Measurements from ENCODE around the gene SH3BGRL2. TPM values are rescaled to one million over a fixed set of nuclear protein-coding genes. Genes with fewer than 3 reads are reported as not detected.

The SH3BGRL2 gene
- total and polyA plus RNA-seq, 2 donors (not counting 1 experiment from before 2014, with no cell fraction given), result 0.01 TPM; not detected in 1

DNA sequence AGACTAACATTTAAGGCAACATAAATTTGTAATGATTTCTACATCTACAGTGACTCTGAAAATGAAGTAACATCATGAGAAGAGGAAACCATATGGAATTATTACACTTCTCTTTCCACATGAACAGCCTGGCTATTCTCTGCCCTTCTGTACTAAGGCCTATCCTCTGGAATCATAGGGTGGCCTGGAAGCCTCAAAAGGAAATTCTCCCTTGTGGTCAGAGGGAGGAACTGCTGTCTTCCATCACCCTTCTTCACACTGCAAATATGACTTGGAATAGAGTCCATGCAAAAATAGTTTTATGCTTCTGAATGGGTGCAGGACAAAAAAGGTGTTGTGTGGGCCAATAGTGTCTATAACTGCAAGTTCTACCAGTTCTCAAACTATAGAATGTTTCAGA, 44.6 kb upstream of the SH3BGRL2 start:
- no peaks in the 10 kb centered on the region for H3K4me1 ChIP-seq (ENCODE audit: control insufficient read depth in 2 of 2, insufficient read depth in 2 of 2, low read length in 2 of 2)
- H3K27me3 Mint-ChIP-seq, result peaks cover 3% of the 10 kb centered on the region
- POLR2A ChIA-PET, result no interaction called here
- no peaks in the 10 kb centered on the region for H3K27me3 ChIP-seq (replicated peaks in 1 of 4; ENCODE audit: control extremely low read depth in 1 of 4, control insufficient read depth in 3 of 4, insufficient read depth in 4 of 4, low read length in 3 of 4)
- no peaks in the 10 kb centered on the region for H3K36me3 ChIP-seq (replicated peaks in 1 of 2; ENCODE audit: control extremely low read depth in 1 of 2, control insufficient read depth in 1 of 2, extremely low read depth in 1 of 2, insufficient read depth in 2 of 2, low read length in 1 of 2)
- no peak overlapping the region for H3K4me2 ChIP-seq (replicated peaks; ENCODE audit: low read depth, low read length, poor library complexity, severe bottlenecking)
- DNase-seq (no peak), ATAC-seq (ENCODE audit: low read depth) (no peak)
- no peak overlapping the region for H3K4me3 ChIP-seq (ENCODE audit: control extremely low read depth in 1 of 5, extremely low read depth in 1 of 5, insufficient read depth in 1 of 5, low read depth in 2 of 5, low read length in 4 of 5)
- H3K9me3 Mint-ChIP-seq (ENCODE audit: insufficient read depth), result peaks cover 5% of the 10 kb centered on the region
- no peaks in the 10 kb centered on the region for H3K4me1 Mint-ChIP-seq
- CTCF ChIA-PET, result no interaction called here
- no peak overlapping the region for H2AFZ ChIP-seq (ENCODE audit: insufficient read depth, low read depth, low read length, poor library complexity, severe bottlenecking)
- no peak overlapping the region for H3K4me3 Mint-ChIP-seq
- intact Hi-C loops (cut with micrococcal nuclease), result no loop called here
- H3K27ac Mint-ChIP-seq, result no peak overlapping the region
- no peak overlapping the region for H3K27ac ChIP-seq (ENCODE audit: low read length in 2 of 2)
- no peak for TF ChIP-seq EZH2 (IDR thresholded peaks at IDR 0.05; ENCODE audit: borderline replicate concordance, insufficient read depth, low read depth, low read length, poor library complexity, severe bottlenecking)
- no peak for TF ChIP-seq CTCF (IDR thresholded peaks at IDR 0.05)
- H3K9me3 ChIP-seq (ENCODE audit: control extremely low read depth in 1 of 3, control insufficient read depth in 2 of 3, insufficient read depth in 1 of 3, low read length in 2 of 3), result no peaks in the 10 kb centered on the region
- no peaks in the 10 kb centered on the region for H4K20me1 ChIP-seq (ENCODE audit: control insufficient read depth, insufficient read depth, low read length, poor library complexity, severe bottlenecking)
- no peak overlapping the region for H3K9ac ChIP-seq (ENCODE audit: low read length)
- no peaks in the 10 kb centered on the region for H3K79me2 ChIP-seq (ENCODE audit: control insufficient read depth, insufficient read depth, low read length)

DNA sequence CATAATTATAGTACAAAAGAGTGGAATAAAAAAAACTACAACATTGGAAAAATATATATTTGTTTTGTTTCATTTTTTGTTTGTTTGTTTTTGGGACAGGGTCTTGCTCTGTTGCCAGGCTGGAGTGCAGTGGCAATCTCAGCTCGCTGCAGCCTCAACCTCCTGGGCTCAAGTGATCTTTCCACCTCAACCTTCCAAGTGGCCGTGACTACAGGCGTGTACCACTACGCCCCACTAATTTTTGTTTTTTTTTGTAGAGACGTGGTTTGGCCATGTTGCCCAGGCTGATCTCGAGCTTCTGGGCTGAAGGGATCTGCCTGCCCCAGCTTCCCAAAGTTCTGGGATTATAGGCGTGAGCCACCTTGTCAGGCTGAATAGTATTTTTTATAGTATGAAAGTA, 41.4 kb upstream of the SH3BGRL2 start:
- Mint-ChIP-seq H3K4me3 (no peak overlapping the region), H3K27ac (no peak overlapping the region), H3K4me1 (no peaks in the 10 kb centered on the region), H3K27me3 (peaks cover 12% of the 10 kb centered on the region), H3K9me3 (ENCODE audit: insufficient read depth) (no peaks in the 10 kb centered on the region)
- Histone ChIP-seq H3K4me3 (ENCODE audit: control extremely low read depth in 1 of 5, extremely low read depth in 1 of 5, insufficient read depth in 1 of 5, low read depth in 2 of 5, low read length in 4 of 5) (no peak overlapping the region), H3K9ac (ENCODE audit: low read length) (no peak overlapping the region), H3K27me3 (replicated peaks in 1 of 4; ENCODE audit: control extremely low read depth in 1 of 4, control insufficient read depth in 3 of 4, insufficient read depth in 4 of 4, low read length in 3 of 4) (no peaks in the 10 kb centered on the region), H4K20me1 (ENCODE audit: control insufficient read depth, insufficient read depth, low read length, poor library complexity, severe bottlenecking) (no peaks in the 10 kb centered on the region), H3K4me1 (ENCODE audit: control insufficient read depth in 2 of 2, insufficient read depth in 2 of 2, low read length in 2 of 2) (no peaks in the 10 kb centered on the region), H2AFZ (ENCODE audit: insufficient read depth, low read depth, low read length, poor library complexity, severe bottlenecking) (no peak overlapping the region), H3K9me3 (ENCODE audit: control extremely low read depth in 1 of 3, control insufficient read depth in 2 of 3, insufficient read depth in 1 of 3, low read length in 2 of 3) (no peaks in the 10 kb centered on the region), H3K4me2 (replicated peaks; ENCODE audit: low read depth, low read length, poor library complexity, severe bottlenecking) (no peak overlapping the region), H3K36me3 (replicated peaks in 1 of 2; ENCODE audit: control extremely low read depth in 1 of 2, control insufficient read depth in 1 of 2, extremely low read depth in 1 of 2, insufficient read depth in 2 of 2, low read length in 1 of 2) (no peaks in the 10 kb centered on the region), H3K27ac (ENCODE audit: low read length in 2 of 2) (no peak overlapping the region), H3K79me2 (ENCODE audit: control insufficient read depth, insufficient read depth, low read length) (no peaks in the 10 kb centered on the region)
- POLR2A ChIA-PET, result no interaction called here
- CTCF ChIA-PET, result no interaction called here
- intact Hi-C loops (cut with micrococcal nuclease), result no loop called here
- no peak for TF ChIP-seq EZH2 (IDR thresholded peaks at IDR 0.05; ENCODE audit: borderline replicate concordance, insufficient read depth, low read depth, low read length, poor library complexity, severe bottlenecking)
- TF ChIP-seq CTCF (IDR thresholded peaks at IDR 0.05), result no peak
- WGBS (ENCODE audit: insufficient coverage), result 94% methylated on average over 3 of the region's 7 CpGs
- ATAC-seq (ENCODE audit: low read depth) (no peak), DNase-seq (no peak)

Data from B cell (primary cell).